HG02970 (cell line): ENCODE results near the gene SYNE2.
"Not testable (repeated sequence)": the region's sequence is repeated elsewhere in the genome, so short reads cannot be mapped to it uniquely, and the experiment has no call there.

Experiments used
- ATAC-seq: cut with Tn5 transposase; IDR thresholded peaks from one replicate; pipeline ENCODE4 v1.9.1; 2021; ENCODE audit warnings: mild to moderate bottlenecking, moderate library complexity, moderate number of reproducible peaks; ENCODE audit not compliant: unreplicated experiment, low FRiP score

Gene SYNE2

GRCh38 chr14:64112867-64113678 is 260.3 kb downstream of the SYNE2 start:
- ATAC-seq = no peak

GRCh38 chr14:64114166-64114565 is 261.4 kb downstream of the SYNE2 start:
- ATAC-seq = no peak

GRCh38 chr14:64114796-64115195 is 262.0 kb downstream of the SYNE2 start:
- no peak for ATAC-seq

GRCh38 chr14:64115401-64115800 is 262.6 kb downstream of the SYNE2 start:
- no peak for ATAC-seq

- no peak for ATAC-seq
Observed at GRCh38 chr14:64117671-64118402, 265.0 kb downstream of the SYNE2 start.

- ATAC-seq = not testable (repeated sequence)
Observed at GRCh38 chr14:64118403-64118742, 265.6 kb downstream of the SYNE2 start.

GRCh38 chr14:64118892-64119291 is 266.1 kb downstream of the SYNE2 start:
- no peak for ATAC-seq

- no peak for ATAC-seq
Observed at GRCh38 chr14:64119500-64119899, 266.7 kb downstream of the SYNE2 start.

GRCh38 chr14:64119980-64120379 is 267.2 kb downstream of the SYNE2 start:
- no peak for ATAC-seq

- no peak for ATAC-seq
Observed at GRCh38 chr14:64123241-64123822, 270.5 kb downstream of the SYNE2 start.

- ATAC-seq = no peak
Observed at GRCh38 chr14:64125270-64125669, 272.5 kb downstream of the SYNE2 start.

GRCh38 chr14:64126548-64126947 is 273.7 kb downstream of the SYNE2 start:
- ATAC-seq = no peak

- ATAC-seq = no peak
Observed at GRCh38 chr14:64137657-64138290, 285.0 kb downstream of the SYNE2 start.

GRCh38 chr14:64147126-64147790 is 294.5 kb downstream of the SYNE2 start:
- no peak for ATAC-seq

GRCh38 chr14:64149921-64150320 is 297.1 kb downstream of the SYNE2 start:
- no peak for ATAC-seq

- no peak for ATAC-seq
Observed at GRCh38 chr14:64158608-64159007, 305.8 kb downstream of the SYNE2 start.

- ATAC-seq = no peak
Observed at GRCh38 chr14:64159588-64159987, 306.8 kb downstream of the SYNE2 start.

GRCh38 chr14:64170181-64170580 is 317.4 kb downstream of the SYNE2 start:
- ATAC-seq = no peak

- no peak for ATAC-seq
Observed at GRCh38 chr14:64174922-64175782, 322.3 kb downstream of the SYNE2 start.

- no peak for ATAC-seq
Observed at GRCh38 chr14:64176330-64176729, 323.5 kb downstream of the SYNE2 start.
